Lung (tissue), 12 donors: ENCODE measurements around the gene ACAP1. TPM values are rescaled to one million over a fixed set of nuclear protein-coding genes. Genes with fewer than 3 reads are reported as not detected.
"Not testable (repeated sequence)": the region's sequence is repeated elsewhere in the genome, so short reads cannot be mapped to it uniquely, and the experiment has no call there.

Experiments used
- ATAC-seq: fragments of 200-7000 bp; cut with Tn5 transposase; one replicate; pipeline ENCODE4 v1.9.1; 2020; ENCODE audit warnings: moderate number of reproducible peaks; ENCODE audit not compliant: insufficient read depth, low FRiP score
- DNase-seq, 3 donors: peaks; one replicate each; pipeline ENCODE4 v3.0.0-alpha.2; 2013 to 2017
- H3K27ac ChIP-seq, 2 donors: one replicate each; pipeline ENCODE4 v1.5.1; 2013; ENCODE audit warnings: mild to moderate bottlenecking in 2 of 2, moderate library complexity in 2 of 2, control low read depth in 1 of 2, inconsistent platforms in 1 of 2, low read depth in 1 of 2, low read length in 1 of 2
- H3K27me3 ChIP-seq, 3 donors: one replicate each; pipeline ENCODE4 v1.5.1; 2013; ENCODE audit warnings: low read length in 2 of 3; ENCODE audit not compliant: control insufficient read depth in 3 of 3, insufficient read depth in 3 of 3
- H3K36me3 ChIP-seq, 4 donors: one replicate each; pipeline ENCODE4 v1.5.1; 2013; ENCODE audit warnings: low read length in 4 of 4, mild to moderate bottlenecking in 1 of 4, moderate library complexity in 1 of 4; ENCODE audit not compliant: control insufficient read depth in 4 of 4, insufficient read depth in 4 of 4
- H3K4me1 ChIP-seq, 5 donors: one replicate each; pipeline ENCODE4 v1.5.1; 2013; ENCODE audit warnings: low read length in 5 of 5, mild to moderate bottlenecking in 2 of 5, moderate library complexity in 1 of 5; ENCODE audit not compliant: control insufficient read depth in 5 of 5, insufficient read depth in 5 of 5
- H3K4me3 ChIP-seq: one replicate; pipeline ENCODE4 v1.5.1; 2013; ENCODE audit warnings: mild to moderate bottlenecking, control low read depth, moderate library complexity
- H3K9ac ChIP-seq, 2 donors: one replicate each; pipeline ENCODE4 v1.5.1; 2013; ENCODE audit warnings: low read length in 2 of 2, control low read depth in 1 of 2; ENCODE audit not compliant: insufficient read depth in 1 of 2
- H3K9me3 ChIP-seq, 4 donors: one replicate each; pipeline ENCODE4 v1.5.1; 2013; ENCODE audit warnings: low read length in 3 of 4, mild to moderate bottlenecking in 1 of 4, moderate library complexity in 1 of 4; ENCODE audit not compliant: control insufficient read depth in 4 of 4, insufficient read depth in 3 of 4
- WGBS, 2 donors: extraction: QIAGEN DNeasy Blood & Tissue Kit; methylation state at CpG; one replicate each; pipeline ENCODE4 v1.1.7; 2013; 5-methylcytosine and 5-hydroxymethylcytosine counted together
- polyA plus RNA-seq, 2 donors: library from polyadenylated mRNA; stranded (reverse); fragments of 200-250 nt; gene quantifications; one replicate each; pipeline ENCODE4 v1.2.1, GENCODE V29; 2013
- total RNA-seq, 2 donors: library from RNA; depleted of rRNA in 1 of 2; stranded (reverse); fragments of >200 nt in 1 of 2; gene quantifications; one replicate each; pipeline ENCODE4 v1.2.1, GENCODE V29; 2014 to 2021
- TF ChIP-seq, protein P1 (sequence below): IDR thresholded peaks from 2 replicates; pipeline ENCODE4 v1.5.1; 2012; ENCODE audit warnings: mild to moderate bottlenecking; ENCODE audit errors: control extremely low read depth, extremely low read depth
- donor health status: control.
- donor health status: control.
- donor health status: Bipolar disorder and iron deficiency.
- donor health status: healthy.
- donor health status: DM: yes; HTN: yes; CAD: no.

ACAP1 gene
- total and polyA plus RNA-seq, 4 donors, result 9.2 to 39.4 (median 22.1) TPM

- no peak overlapping the region for H3K9ac ChIP-seq
- ATAC-seq, result no peak
- no peaks in the 10 kb centered on the region for H3K9me3 ChIP-seq
- no peak for DNase-seq
- H3K4me1 ChIP-seq, result peaks cover 0 to 25% (median 10%) of the 10 kb centered on the region in 5 donors
- no peaks in the 10 kb centered on the region for H3K27me3 ChIP-seq
- H3K36me3 ChIP-seq, result no peaks in the 10 kb centered on the region
- no peak overlapping the region for H3K27ac ChIP-seq
- TF ChIP-seq, protein P1, sequence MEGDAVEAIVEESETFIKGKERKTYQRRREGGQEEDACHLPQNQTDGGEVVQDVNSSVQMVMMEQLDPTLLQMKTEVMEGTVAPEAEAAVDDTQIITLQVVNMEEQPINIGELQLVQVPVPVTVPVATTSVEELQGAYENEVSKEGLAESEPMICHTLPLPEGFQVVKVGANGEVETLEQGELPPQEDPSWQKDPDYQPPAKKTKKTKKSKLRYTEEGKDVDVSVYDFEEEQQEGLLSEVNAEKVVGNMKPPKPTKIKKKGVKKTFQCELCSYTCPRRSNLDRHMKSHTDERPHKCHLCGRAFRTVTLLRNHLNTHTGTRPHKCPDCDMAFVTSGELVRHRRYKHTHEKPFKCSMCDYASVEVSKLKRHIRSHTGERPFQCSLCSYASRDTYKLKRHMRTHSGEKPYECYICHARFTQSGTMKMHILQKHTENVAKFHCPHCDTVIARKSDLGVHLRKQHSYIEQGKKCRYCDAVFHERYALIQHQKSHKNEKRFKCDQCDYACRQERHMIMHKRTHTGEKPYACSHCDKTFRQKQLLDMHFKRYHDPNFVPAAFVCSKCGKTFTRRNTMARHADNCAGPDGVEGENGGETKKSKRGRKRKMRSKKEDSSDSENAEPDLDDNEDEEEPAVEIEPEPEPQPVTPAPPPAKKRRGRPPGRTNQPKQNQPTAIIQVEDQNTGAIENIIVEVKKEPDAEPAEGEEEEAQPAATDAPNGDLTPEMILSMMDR, result no peak
- no peak overlapping the region for H3K4me3 ChIP-seq
- WGBS, 2 donors, result 61% methylated on average over 2 of the region's 2 CpGs
Observed at GRCh38 chr17:7357381-7357780, 21.1 kb downstream of the ACAP1 start.

DNA sequence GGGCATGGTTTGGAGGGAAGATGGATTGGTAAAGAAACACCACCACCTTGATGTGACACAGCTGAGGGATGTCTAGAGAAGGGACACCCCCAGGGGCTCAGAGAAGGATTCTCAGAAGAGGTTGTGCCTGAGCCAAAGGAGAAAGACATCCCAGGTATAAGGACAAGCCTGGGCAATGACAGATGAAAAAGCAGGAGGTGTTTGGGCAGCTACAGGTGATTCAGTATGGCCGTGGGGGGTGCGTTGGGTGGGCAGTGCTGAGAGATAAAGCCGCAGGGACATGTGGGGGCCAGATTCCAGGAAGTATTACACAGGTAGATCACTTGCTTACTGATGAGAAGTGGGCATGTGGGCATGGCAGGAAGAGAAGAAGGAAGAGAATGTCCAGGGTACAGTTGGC is 25.6 kb downstream of the ACAP1 start:
- ATAC-seq (no peak), DNase-seq (no peak)
- Histone ChIP-seq H3K9me3 (no peaks in the 10 kb centered on the region), H3K9ac (no peak overlapping the region), H3K27ac (no peak overlapping the region), H3K4me3 (no peak overlapping the region), H3K36me3 (no peaks in the 10 kb centered on the region), H3K27me3 (no peaks in the 10 kb centered on the region), H3K4me1 (no peaks in the 10 kb centered on the region)
- WGBS, 2 donors, result 60 to 90% methylated on average over 3 of the region's 3 CpGs
- TF ChIP-seq, protein P1, result no peak

- Histone ChIP-seq H3K9me3 (no peaks in the 10 kb centered on the region), H3K27ac (no peak overlapping the region), H3K27me3 (no peaks in the 10 kb centered on the region), H3K36me3 (no peaks in the 10 kb centered on the region), H3K4me3 (no peak overlapping the region), H3K9ac (no peak overlapping the region), H3K4me1 (no peaks in the 10 kb centered on the region)
- TF ChIP-seq, protein P1, result no peak
- ATAC-seq, result no peak
- WGBS, 2 donors, result 93 to 96% methylated on average over 6 of the region's 6 CpGs
- no peak for DNase-seq
Observed at GRCh38 chr17:7363311-7363710, 27.0 kb downstream of the ACAP1 start.

- H3K27me3 ChIP-seq, ATAC-seq, H3K9ac ChIP-seq, H3K36me3 ChIP-seq, H3K27ac ChIP-seq, H3K4me1 ChIP-seq, H3K4me3 ChIP-seq, H3K9me3 ChIP-seq, DNase-seq: not testable (repeated sequence)
- WGBS, 2 donors, result 91 to 96% methylated on average over 6 of the region's 7 CpGs
Observed at GRCh38 chr17:7365963-7366362, 29.6 kb downstream of the ACAP1 start.
